Mesothelial cell of epicardium (in vitro differentiated cells): ENCODE data around the gene EDEM1. TPM values are rescaled to one million over a fixed set of nuclear protein-coding genes. Genes with fewer than 3 reads are reported as not detected.

Experiments used
- DNase-seq, 2 experiments: peaks; one replicate each; pipeline ENCODE4 v3.0.0; 2021; ENCODE audit warnings: low spot score in 2 of 2; ENCODE audit not compliant: unreplicated experiment in 2 of 2
- H3K27ac Mint-ChIP-seq: 2 replicates; pipeline ENCODE4 v1.8.0; 2021; ENCODE audit warnings: mixed read lengths
- H3K27me3 Mint-ChIP-seq: 2 replicates; pipeline ENCODE4 v1.8.0; 2021; ENCODE audit warnings: low read depth, mixed read lengths
- H3K36me3 Mint-ChIP-seq: 2 replicates; pipeline ENCODE4 v1.8.0; 2021; ENCODE audit warnings: mixed read lengths
- H3K4me1 Mint-ChIP-seq: 2 replicates; pipeline ENCODE4 v1.8.0; 2021; ENCODE audit warnings: mixed read lengths
- H3K4me3 Mint-ChIP-seq: 2 replicates; pipeline ENCODE4 v1.8.0; 2021; ENCODE audit warnings: mild to moderate bottlenecking, moderate library complexity, mixed read lengths
- H3K9me3 Mint-ChIP-seq: 2 replicates; pipeline ENCODE4 v1.8.0; 2021; ENCODE audit warnings: mixed read lengths
- CTCF ChIP-seq: fragments of 200-600 bp; sonication (generic); IDR thresholded peaks from one replicate; pipeline ENCODE4 v1.5.0; 2021; ENCODE audit warnings: antibody characterized with exemption; ENCODE audit not compliant: unreplicated experiment
- total RNA-seq: library from RNA; stranded (reverse); gene quantifications from 3 replicates; pipeline ENCODE4 v1.2.1, GENCODE V29; 2021

Gene EDEM1
- total RNA-seq, 1 donor from 2014 or later = 25.7 TPM

- no peak for DNase-seq
- H3K27ac Mint-ChIP-seq = no peak overlapping the region
- H3K27me3 Mint-ChIP-seq = peaks cover 19% of the 10 kb centered on the region
- no peaks in the 10 kb centered on the region for H3K9me3 Mint-ChIP-seq
- no peaks in the 10 kb centered on the region for H3K36me3 Mint-ChIP-seq
- H3K4me3 Mint-ChIP-seq = no peak overlapping the region
- no peak for TF ChIP-seq CTCF
- no peaks in the 10 kb centered on the region for H3K4me1 Mint-ChIP-seq
Measured at GRCh38 chr3:5231487-5231886, 44.0 kb downstream of the EDEM1 start.

- DNase-seq = no peak
- Mint-ChIP-seq H3K4me3 (no peak overlapping the region), H3K27me3 (peaks cover 19% of the 10 kb centered on the region), H3K4me1 (no peaks in the 10 kb centered on the region), H3K27ac (no peak overlapping the region), H3K36me3 (no peaks in the 10 kb centered on the region), H3K9me3 (no peaks in the 10 kb centered on the region)
- TF ChIP-seq CTCF = no peak
Measured at GRCh38 chr3:5232570-5232969, 45.1 kb downstream of the EDEM1 start.

GRCh38 chr3:5233026-5233425 lies 45.5 kb downstream of the EDEM1 start:
- H3K27ac Mint-ChIP-seq = no peak overlapping the region
- peaks cover 19% of the 10 kb centered on the region for H3K27me3 Mint-ChIP-seq
- no peaks in the 10 kb centered on the region for H3K9me3 Mint-ChIP-seq
- H3K4me3 Mint-ChIP-seq = no peak overlapping the region
- TF ChIP-seq CTCF = no peak
- no peaks in the 10 kb centered on the region for H3K4me1 Mint-ChIP-seq
- H3K36me3 Mint-ChIP-seq = no peaks in the 10 kb centered on the region
- DNase-seq = no peak

- Mint-ChIP-seq H3K27ac (no peak overlapping the region), H3K36me3 (no peaks in the 10 kb centered on the region), H3K27me3 (peaks cover 2% of the 10 kb centered on the region), H3K9me3 (no peaks in the 10 kb centered on the region), H3K4me1 (peaks cover 5% of the 10 kb centered on the region), H3K4me3 (no peak overlapping the region)
- DNase-seq = no peak
- TF ChIP-seq CTCF = no peak
Measured at GRCh38 chr3:5235655-5236054, 48.1 kb downstream of the EDEM1 start.

- no peaks in the 10 kb centered on the region for H3K27me3 Mint-ChIP-seq
- no peak overlapping the region for H3K4me3 Mint-ChIP-seq
- H3K4me1 Mint-ChIP-seq = peaks cover 5% of the 10 kb centered on the region
- no peak for TF ChIP-seq CTCF
- no peaks in the 10 kb centered on the region for H3K36me3 Mint-ChIP-seq
- no peak overlapping the region for H3K27ac Mint-ChIP-seq
- peaks cover 2% of the 10 kb centered on the region for H3K9me3 Mint-ChIP-seq
- no peak for DNase-seq
Measured at GRCh38 chr3:5238545-5238944, 51.0 kb downstream of the EDEM1 start.

- no peak for TF ChIP-seq CTCF
- peaks cover 12% of the 10 kb centered on the region for H3K9me3 Mint-ChIP-seq
- no peak for DNase-seq
- no peak overlapping the region for H3K4me3 Mint-ChIP-seq
- no peak overlapping the region for H3K27ac Mint-ChIP-seq
- no peaks in the 10 kb centered on the region for H3K27me3 Mint-ChIP-seq
- H3K4me1 Mint-ChIP-seq = peaks cover 5% of the 10 kb centered on the region
- H3K36me3 Mint-ChIP-seq = no peaks in the 10 kb centered on the region
Measured at GRCh38 chr3:5239602-5240001, 52.1 kb downstream of the EDEM1 start.
